GM18861 (cell line): ENCODE results near the gene HYAL1.
"Not testable (repeated sequence)": the region's sequence is repeated elsewhere in the genome, so short reads cannot be mapped to it uniquely, and the experiment has no call there.

Source experiments
- ATAC-seq: cut with Tn5 transposase; IDR thresholded peaks from one replicate; pipeline ENCODE4 v1.9.1; 2021; ENCODE audit not compliant: unreplicated experiment

HYAL1 gene

GRCh38 chr3:50295553-50296431 lies 7.6 kb downstream of the HYAL1 start:
- no peak for ATAC-seq

- no peak for ATAC-seq
Measured at GRCh38 chr3:50294492-50295403, 8.6 kb downstream of the HYAL1 start.

- ATAC-seq = no peak
Measured at GRCh38 chr3:50294089-50294488, 9.3 kb downstream of the HYAL1 start.

- ATAC-seq = no peak
Measured at GRCh38 chr3:50293079-50293801, 10.1 kb downstream of the HYAL1 start.

GRCh38 chr3:50292159-50293078 lies 11.0 kb downstream of the HYAL1 start, which contains the start of gene IFRD2:
Gene IFRD2 (minus strand): TSS chr3:50292429. CDS start chr3:50292274, 155 bp downstream.
- ATAC-seq = peak; percentile 93

- ATAC-seq = no peak
Measured at GRCh38 chr3:50290161-50290641, 13.2 kb downstream of the HYAL1 start.

GRCh38 chr3:50289130-50289529 lies 14.2 kb downstream of the HYAL1 start:
- ATAC-seq = no peak

- ATAC-seq = no peak
Measured at GRCh38 chr3:50288387-50289007, 14.9 kb downstream of the HYAL1 start.

- no peak for ATAC-seq
Measured at GRCh38 chr3:50287262-50287661, 16.1 kb downstream of the HYAL1 start.

GRCh38 chr3:50286322-50287227 lies 16.8 kb downstream of the HYAL1 start:
- no peak for ATAC-seq

GRCh38 chr3:50284121-50284520 lies 19.3 kb downstream of the HYAL1 start:
- not testable (repeated sequence) for ATAC-seq

- ATAC-seq = no peak
Measured at GRCh38 chr3:50279255-50280016, 23.9 kb downstream of the HYAL1 start.

GRCh38 chr3:50278880-50279224 lies 24.5 kb downstream of the HYAL1 start, which contains the start of gene LSMEM2:
Gene LSMEM2 (plus strand): TSS chr3:50279087. CDS start chr3:50279114, 27 bp downstream.
- ATAC-seq = no peak

- no peak for ATAC-seq
Measured at GRCh38 chr3:50278123-50278879, 25.1 kb downstream of the HYAL1 start.

- no peak for ATAC-seq
Measured at GRCh38 chr3:50276762-50277101, 26.6 kb downstream of the HYAL1 start.

- no peak for ATAC-seq
Measured at GRCh38 chr3:50275996-50276761, 27.2 kb downstream of the HYAL1 start.
